Stimulated activated naive CD8-positive, alpha-beta T cell treated with anti-CD3 and anti-CD28 coated beads, Interleukin-15, amount 100 ng/mL, for 72 hours (primary cell): ENCODE data around the gene RASAL1.
"Not testable (repeated sequence)": the region's sequence is repeated elsewhere in the genome, so short reads cannot be mapped to it uniquely, and the experiment has no call there.

Source experiments
- ATAC-seq: fragments of 150-1000 bp; cut with Tn5 transposase; 2 replicates; pipeline ENCODE4 v1.10.0; 2021; ENCODE audit warnings: mild to moderate bottlenecking, moderate library complexity
- DNase-seq, 2 donors: peaks; one replicate each; pipeline ENCODE4 v3.0.0; 2021 to 2022
- H3K27ac Mint-ChIP-seq, 2 donors: one replicate each; pipeline ENCODE4 v1.8.0; 2022; ENCODE audit warnings: mild to moderate bottlenecking in 2 of 2, mixed read lengths in 2 of 2, moderate library complexity in 2 of 2
- H3K27me3 Mint-ChIP-seq: one replicate; pipeline ENCODE4 v1.8.0; 2022; ENCODE audit warnings: mixed read lengths
- H3K4me1 Mint-ChIP-seq: one replicate; pipeline ENCODE4 v1.8.0; 2022; ENCODE audit warnings: mild to moderate bottlenecking, mixed read lengths
- H3K4me3 Mint-ChIP-seq, 2 donors: one replicate each; pipeline ENCODE4 v1.8.0; 2022; ENCODE audit warnings: mild to moderate bottlenecking in 2 of 2, mixed read lengths in 2 of 2, moderate library complexity in 1 of 2
- H3K9me3 Mint-ChIP-seq, 2 donors: one replicate each; pipeline ENCODE4 v1.8.0; 2022; ENCODE audit warnings: mixed read lengths in 2 of 2

Gene RASAL1

DNA sequence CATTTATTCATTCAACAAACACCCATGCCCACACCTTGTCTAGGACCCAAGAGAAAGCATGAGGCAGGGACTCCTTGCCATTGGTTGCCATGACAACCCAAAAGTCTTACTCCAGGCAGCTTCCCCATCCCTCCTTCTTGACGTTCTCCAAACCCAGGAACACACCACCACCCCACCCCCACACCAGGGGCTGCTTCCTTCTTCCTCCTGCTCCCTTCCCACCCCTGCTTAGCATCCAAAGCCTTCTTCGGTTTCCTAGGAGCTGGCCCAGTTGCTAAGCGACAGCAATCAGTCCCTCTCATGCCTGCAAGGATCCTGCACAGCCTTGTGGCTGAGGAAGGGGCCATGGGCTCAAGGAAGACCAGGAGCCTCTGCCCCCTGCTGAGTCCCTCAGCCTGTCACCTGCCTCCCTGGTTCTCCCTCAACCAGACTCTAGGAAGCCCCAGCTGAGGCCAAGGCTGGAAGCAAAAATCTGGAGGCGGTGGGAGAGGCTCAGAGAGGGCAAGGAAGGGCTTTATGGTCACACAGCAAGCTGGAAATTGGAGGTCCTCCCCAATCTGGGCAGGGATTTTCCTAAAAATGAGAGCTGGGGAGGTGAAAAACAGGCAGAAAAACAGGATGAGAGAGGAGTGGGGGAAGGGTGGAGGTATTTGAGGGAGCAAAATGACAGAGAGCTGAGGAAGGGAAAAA is 15.4 kb downstream of the RASAL1 start:
- Mint-ChIP-seq H3K27ac (no peak overlapping the region), H3K4me3 (no peak overlapping the region), H3K4me1 (no peaks in the 10 kb centered on the region), H3K9me3 (peaks cover 5 to 7% of the 10 kb centered on the region in 2 donors), H3K27me3 (peaks cover 11% of the 10 kb centered on the region)
- ATAC-seq (no peak), DNase-seq (no peak)

DNA sequence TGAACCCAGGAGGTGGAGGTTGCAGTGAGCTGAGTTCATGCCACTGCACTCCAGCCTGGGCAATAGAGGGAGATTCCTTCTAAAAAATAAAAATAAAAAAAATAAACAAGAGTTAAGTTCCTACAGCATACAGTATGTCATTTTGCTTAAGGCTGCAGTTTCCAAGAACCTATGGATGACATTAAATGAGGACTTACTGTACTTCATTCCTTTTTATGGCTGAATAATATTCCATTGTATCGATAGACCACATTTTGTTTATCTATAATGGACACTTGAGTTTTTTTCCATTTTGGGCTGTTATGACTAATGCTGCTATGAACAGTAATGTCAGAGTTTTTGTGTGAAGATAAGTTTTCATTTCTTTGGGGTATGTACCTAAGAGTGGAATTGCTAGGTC is 17.4 kb downstream of the RASAL1 start:
- H3K27ac Mint-ChIP-seq: no peak overlapping the region
- no peak for DNase-seq
- no peak overlapping the region for H3K4me3 Mint-ChIP-seq
- peaks cover 11% of the 10 kb centered on the region for H3K27me3 Mint-ChIP-seq
- H3K9me3 Mint-ChIP-seq: peaks cover 3 to 5% of the 10 kb centered on the region in 2 donors
- no peaks in the 10 kb centered on the region for H3K4me1 Mint-ChIP-seq
- ATAC-seq: no peak

DNA sequence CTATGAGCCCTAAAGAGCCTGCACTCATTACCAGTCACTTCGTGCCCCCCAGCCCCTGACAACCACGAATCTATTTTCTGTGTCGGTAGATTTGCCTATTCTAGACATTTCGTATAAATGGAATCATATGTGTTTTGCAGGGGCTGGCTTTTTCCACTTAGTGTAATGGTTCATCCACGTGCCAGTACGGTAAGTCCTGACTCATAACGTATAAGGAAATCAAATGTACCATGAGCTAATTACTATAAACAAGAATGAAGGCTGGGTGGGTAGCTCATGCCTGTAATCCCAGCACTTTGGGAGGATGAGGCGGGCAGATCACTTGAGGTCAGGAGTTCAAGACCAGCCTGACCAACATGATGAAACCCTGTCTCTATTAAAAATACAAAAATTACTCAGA is 17.9 kb downstream of the RASAL1 start:
- not testable (repeated sequence) for H3K4me3 Mint-ChIP-seq, ATAC-seq

DNA sequence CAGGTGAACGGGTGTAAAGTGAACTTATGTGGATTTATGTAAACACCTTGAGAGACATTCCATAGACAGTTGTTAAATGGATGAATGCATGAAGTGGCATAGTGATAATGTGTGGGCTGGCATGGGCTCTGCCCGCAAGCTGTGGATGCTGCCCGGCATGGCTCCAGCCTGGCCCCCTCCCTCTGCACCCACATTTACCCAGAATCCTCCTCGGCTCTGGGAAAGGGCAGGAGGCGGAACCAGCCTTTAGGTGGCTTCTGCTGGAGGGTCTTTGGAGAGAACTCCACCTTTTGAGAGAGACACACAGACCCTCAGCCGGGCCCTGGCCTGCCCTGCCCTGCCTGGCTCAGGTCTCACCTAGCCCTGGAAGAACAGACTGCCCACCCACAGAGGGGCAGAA is 18.7 kb downstream of the RASAL1 start:
- ATAC-seq: no peak
- no peak overlapping the region for H3K4me3 Mint-ChIP-seq
- no peak for DNase-seq
- H3K27me3 Mint-ChIP-seq: peaks cover 11% of the 10 kb centered on the region
- H3K9me3 Mint-ChIP-seq: no peaks in the 10 kb centered on the region
- no peaks in the 10 kb centered on the region for H3K4me1 Mint-ChIP-seq
- no peak overlapping the region for H3K27ac Mint-ChIP-seq

More for the DNA sequence above, 17.9 kb downstream of the RASAL1 start:
- not testable (repeated sequence) for H3K4me1 Mint-ChIP-seq, DNase-seq, H3K9me3 Mint-ChIP-seq, H3K27ac Mint-ChIP-seq
- peaks cover 11% of the 10 kb centered on the region for H3K27me3 Mint-ChIP-seq

DNA sequence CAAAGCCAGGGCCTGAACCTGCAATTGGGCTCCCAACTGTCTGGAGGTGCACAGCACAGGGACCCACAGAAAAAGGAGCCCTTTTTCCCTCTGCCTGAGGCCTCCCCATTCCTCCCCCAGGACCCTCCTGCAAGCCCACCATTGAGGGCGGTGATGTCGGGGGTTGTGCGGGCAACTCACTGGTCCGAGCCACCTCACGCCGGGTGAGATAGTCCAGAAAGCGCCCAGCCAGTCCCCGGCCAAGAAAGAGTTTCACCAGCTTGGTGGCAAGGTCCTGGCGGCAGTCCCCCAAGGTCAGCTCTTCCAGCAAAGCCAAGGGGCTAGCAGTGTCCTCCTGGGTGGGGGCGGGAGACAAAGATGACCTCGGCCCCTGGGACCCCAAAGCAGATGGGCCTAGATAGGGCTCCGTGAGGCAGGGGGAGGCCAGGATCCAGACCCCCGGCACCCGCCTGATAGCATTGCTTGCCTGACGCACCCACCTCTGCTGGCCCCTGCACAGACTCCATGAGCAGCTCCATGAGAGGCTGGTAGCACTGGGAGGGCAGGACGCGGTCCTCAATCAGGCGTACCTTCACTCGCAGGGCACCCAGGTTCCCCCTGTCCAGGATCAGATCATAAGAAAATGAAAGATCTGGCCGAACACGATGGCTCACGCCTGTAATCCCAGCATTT is 20.0 kb downstream of the RASAL1 start:
- ATAC-seq: no peak

DNA sequence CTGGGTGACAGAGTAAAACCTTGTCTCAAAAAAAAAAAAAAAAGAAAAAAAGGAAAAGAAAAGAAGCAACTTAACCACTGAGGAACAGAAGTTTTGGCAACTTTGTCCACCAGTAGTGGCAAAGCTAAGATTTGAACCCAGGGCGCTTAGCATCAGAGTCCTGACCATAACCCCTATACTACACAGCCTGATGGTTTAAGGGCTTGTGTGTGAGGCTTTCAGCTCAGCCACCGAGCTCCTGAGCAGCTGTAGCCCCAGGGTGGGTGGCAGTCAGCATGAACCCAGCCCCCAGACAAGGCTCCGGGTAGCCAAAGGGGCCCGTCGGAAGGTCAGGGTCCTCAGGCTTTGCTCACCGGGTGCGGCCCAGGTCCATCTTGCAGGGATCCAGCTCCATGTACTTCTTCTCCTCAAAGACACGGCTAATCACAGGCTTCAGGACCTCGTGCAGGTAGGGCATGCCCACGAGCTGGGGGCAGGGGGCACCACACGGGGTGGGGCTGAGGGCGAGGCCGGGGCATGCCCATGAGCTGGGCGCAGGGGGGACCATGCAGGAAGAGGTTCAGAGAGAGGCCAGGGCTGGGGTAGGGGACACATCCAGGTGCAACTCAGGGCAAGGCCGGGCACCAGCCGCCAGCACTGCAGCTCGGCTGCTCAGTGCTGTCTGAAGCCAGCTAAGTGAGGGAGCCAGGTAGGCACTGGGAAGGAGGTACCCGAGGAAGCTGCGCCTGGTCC is 20.9 kb downstream of the RASAL1 start:
- no peak overlapping the region for H3K4me3 Mint-ChIP-seq
- peaks cover 9% of the 10 kb centered on the region for H3K4me1 Mint-ChIP-seq
- ATAC-seq (peak; percentile 47), DNase-seq (no peak)
- no peaks in the 10 kb centered on the region for H3K27me3 Mint-ChIP-seq
- no peak overlapping the region for H3K27ac Mint-ChIP-seq
- H3K9me3 Mint-ChIP-seq: no peaks in the 10 kb centered on the region

More for the DNA sequence above, 20.0 kb downstream of the RASAL1 start:
- Mint-ChIP-seq H3K27me3 (peaks cover 8% of the 10 kb centered on the region), H3K4me1 (no peaks in the 10 kb centered on the region), H3K4me3 (no peak overlapping the region), H3K9me3 (no peaks in the 10 kb centered on the region), H3K27ac (no peak overlapping the region)
- no peak for DNase-seq

DNA sequence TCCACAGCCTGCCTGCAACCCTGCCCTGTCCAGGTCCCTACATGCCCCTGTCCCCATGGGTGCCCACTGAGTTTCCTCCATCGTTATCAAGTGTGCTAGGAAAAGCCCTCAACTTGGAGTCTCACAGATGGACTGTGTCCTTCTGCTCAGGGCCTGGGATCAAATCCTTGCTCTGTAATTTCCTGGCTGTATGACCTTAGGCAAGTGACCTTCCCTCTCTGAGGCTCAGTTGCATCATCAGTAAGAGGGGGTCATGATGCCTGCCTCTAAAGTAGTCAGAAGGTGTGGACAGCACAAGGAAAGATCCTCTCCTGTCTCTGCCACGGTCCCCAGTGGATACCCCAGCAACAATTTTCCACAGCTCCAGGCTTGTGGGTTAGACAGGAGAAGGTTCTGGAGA is 22.2 kb downstream of the RASAL1 start:
- DNase-seq (no peak), ATAC-seq (no peak)
- no peaks in the 10 kb centered on the region for H3K27me3 Mint-ChIP-seq
- no peak overlapping the region for H3K4me3 Mint-ChIP-seq
- no peaks in the 10 kb centered on the region for H3K9me3 Mint-ChIP-seq
- no peak overlapping the region for H3K27ac Mint-ChIP-seq
- H3K4me1 Mint-ChIP-seq: peaks cover 15% of the 10 kb centered on the region

DNA sequence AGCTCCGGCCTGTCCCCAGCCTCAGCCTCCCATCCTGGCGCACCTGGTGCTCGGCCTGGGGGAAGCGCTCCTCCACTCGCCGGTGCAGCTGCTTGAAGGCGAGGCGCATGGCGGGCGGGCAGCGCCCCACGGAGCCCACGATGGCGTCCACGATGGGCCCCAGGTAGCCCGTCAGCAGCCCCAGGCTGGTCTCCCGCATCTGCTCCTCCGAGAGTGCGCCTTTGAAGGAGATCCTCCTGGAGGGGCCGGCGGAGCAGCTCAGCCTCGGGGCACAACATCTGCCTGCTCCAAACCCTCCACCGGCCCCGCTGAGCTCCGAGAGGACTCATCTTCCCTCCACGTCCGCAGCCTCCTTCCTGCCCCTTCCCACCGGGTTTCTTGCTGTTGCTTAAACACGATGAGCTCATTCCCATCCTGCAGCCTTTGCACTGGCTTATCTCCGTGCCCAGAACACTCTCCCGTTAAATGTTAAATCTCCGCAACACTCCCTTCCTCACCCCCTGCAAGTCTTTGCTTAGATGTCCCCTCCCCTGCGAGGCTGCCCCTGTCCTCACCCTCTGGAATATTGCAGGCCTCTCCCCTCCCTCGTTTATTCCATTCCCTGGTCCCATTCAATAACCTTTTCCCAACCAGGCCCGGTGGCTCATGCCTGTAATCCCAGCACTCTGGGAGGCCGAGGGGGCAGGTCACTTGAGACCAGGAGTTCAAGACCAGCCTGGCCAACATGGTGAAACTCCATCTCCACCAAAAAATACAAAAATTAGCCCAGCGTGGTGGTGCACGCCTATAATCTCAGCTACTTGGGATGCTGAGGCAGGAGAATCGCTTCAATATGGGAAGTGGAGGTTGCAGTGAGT is 23.3 kb downstream of the RASAL1 start:
- DNase-seq (no peak), ATAC-seq (no peak)
- H3K27ac Mint-ChIP-seq: no peak overlapping the region
- no peaks in the 10 kb centered on the region for H3K9me3 Mint-ChIP-seq
- peaks cover 15% of the 10 kb centered on the region for H3K4me1 Mint-ChIP-seq
- H3K27me3 Mint-ChIP-seq: no peaks in the 10 kb centered on the region
- H3K4me3 Mint-ChIP-seq: no peak overlapping the region

DNA sequence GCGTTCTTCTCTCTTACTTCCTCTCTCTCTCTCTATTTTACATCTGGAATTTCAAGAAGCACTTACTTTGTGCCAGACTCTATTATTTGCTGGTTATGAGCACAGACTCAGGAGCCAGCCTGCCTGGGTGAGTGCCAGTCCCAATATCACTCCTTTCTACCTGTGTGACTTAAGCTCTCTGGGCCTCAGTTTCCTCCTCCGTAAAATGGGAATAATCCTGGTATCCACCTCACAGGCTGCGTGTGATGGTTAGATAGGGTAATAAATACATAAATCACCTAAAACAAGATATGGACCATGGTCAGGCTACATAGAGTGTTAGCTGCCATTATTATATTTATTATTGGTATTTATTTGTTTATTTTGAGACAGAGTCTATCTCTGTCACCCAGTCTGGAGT is 24.3 kb downstream of the RASAL1 start:
- Mint-ChIP-seq H3K4me1 (peaks cover 15% of the 10 kb centered on the region), H3K4me3 (no peak overlapping the region), H3K9me3 (no peaks in the 10 kb centered on the region), H3K27ac (no peak overlapping the region), H3K27me3 (no peaks in the 10 kb centered on the region)
- ATAC-seq: no peak
- no peak for DNase-seq

DNA sequence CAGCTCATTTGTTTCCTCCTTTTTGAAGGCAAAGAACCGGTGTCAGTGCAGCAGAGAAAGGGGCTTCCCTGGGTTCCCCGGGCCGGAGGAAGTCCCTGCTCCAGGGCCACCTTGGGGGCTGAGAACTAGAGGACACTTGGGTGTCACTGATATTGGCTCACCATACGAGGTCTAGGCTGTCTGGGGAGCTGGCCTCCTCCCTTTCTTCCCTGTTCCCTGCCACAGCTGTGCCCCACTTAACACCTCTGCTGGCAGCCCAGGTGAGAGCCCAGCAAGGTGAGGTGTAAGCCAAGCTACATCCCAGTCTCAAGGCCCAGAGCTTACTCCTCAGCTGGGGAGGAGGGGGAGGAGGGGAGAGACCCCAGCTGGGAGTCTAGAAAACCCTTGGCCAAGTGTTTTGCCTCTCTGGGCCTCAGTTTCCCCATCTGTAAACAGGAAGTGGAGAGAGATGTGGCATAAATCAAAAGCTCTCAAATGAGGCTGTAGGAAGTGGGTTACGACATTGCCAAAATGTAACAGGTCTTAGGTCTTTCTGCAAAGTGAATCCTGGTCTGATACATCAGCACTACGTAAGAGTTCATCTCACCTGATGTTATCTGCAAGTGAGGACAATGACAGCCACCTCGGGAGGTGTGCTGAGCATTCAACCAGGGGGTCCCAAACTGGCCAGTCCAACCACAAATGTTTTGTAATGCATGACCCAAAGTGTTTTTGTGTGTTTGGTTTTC is 25.5 kb downstream of the RASAL1 start:
- H3K4me1 Mint-ChIP-seq: peaks cover 15% of the 10 kb centered on the region
- no peak overlapping the region for H3K27ac Mint-ChIP-seq
- DNase-seq (no peak), ATAC-seq (no peak)
- H3K4me3 Mint-ChIP-seq: no peak overlapping the region
- H3K27me3 Mint-ChIP-seq: no peaks in the 10 kb centered on the region
- H3K9me3 Mint-ChIP-seq: no peaks in the 10 kb centered on the region

DNA sequence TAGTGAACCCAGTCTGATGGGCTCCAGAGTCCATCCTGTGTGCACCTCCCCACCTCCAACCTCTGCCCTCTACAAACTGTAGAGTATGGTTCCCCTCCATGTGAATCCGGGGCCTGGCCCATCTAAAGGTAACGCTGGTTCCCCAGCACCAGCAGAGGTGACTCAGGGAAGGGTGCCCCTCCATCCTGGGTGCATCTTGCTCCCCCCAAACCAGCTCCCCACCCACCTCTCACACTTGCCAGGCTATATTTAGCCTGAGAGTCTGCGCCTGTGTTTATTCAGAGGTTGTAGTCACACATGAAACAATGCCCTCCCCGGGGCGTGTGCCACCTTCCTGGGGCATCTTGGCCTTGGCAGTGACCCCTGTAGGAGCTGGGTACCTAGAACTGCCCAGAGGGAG is 26.2 kb downstream of the RASAL1 start:
- ATAC-seq (no peak), DNase-seq (no peak)
- Mint-ChIP-seq H3K27ac (peak overlapping the region in 1 of 2 donors; percentile 49), H3K27me3 (no peaks in the 10 kb centered on the region), H3K4me1 (peaks cover 15% of the 10 kb centered on the region), H3K9me3 (no peaks in the 10 kb centered on the region), H3K4me3 (no peak overlapping the region)

DNA sequence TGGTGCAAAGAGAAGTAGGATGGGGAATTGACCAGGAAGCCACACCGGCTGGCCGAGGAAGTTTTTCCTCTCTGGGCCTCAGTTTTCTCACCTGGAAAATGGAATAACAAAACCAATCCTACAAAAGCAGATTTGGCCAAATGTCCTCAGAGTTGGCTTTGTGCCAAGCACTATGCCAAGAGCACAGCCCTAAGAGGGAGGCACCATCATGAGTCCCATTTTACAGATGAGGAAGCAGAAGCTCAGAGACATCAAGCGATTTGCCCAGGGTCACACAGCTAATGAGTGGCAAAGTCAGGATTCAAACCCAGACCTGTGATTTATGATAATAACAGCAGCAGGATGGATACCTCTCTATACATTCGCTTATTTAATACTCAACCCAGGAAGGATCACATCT is 27.3 kb downstream of the RASAL1 start:
- peaks cover 23% of the 10 kb centered on the region for H3K4me1 Mint-ChIP-seq
- no peak overlapping the region for H3K27ac Mint-ChIP-seq
- no peaks in the 10 kb centered on the region for H3K9me3 Mint-ChIP-seq
- H3K27me3 Mint-ChIP-seq: no peaks in the 10 kb centered on the region
- ATAC-seq (no peak), DNase-seq (no peak)
- no peak overlapping the region for H3K4me3 Mint-ChIP-seq

DNA sequence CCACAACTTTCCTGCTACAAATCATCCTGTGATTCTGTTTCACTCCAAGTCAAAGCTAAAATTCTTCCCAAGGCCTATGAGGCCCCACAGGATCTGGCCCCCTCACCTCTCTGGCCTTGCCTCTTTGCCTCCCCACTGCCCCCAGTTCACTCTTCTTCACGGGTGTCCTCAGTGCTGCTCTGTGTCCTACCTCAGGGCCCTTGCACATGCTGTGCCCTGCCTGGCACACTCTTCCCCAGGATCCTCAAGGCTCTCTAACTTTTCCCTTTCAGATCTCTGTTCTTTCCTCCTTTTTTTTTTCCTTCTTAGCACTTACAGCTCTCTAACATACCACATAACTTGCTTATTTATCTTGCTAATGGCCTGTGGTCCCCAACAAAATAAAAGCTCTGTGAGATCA is 29.2 kb downstream of the RASAL1 start:
- Mint-ChIP-seq H3K27me3 (no peaks in the 10 kb centered on the region), H3K9me3 (no peaks in the 10 kb centered on the region), H3K27ac (no peak overlapping the region), H3K4me1 (peaks cover 23% of the 10 kb centered on the region), H3K4me3 (no peak overlapping the region)
- no peak for ATAC-seq
- DNase-seq: no peak

DNA sequence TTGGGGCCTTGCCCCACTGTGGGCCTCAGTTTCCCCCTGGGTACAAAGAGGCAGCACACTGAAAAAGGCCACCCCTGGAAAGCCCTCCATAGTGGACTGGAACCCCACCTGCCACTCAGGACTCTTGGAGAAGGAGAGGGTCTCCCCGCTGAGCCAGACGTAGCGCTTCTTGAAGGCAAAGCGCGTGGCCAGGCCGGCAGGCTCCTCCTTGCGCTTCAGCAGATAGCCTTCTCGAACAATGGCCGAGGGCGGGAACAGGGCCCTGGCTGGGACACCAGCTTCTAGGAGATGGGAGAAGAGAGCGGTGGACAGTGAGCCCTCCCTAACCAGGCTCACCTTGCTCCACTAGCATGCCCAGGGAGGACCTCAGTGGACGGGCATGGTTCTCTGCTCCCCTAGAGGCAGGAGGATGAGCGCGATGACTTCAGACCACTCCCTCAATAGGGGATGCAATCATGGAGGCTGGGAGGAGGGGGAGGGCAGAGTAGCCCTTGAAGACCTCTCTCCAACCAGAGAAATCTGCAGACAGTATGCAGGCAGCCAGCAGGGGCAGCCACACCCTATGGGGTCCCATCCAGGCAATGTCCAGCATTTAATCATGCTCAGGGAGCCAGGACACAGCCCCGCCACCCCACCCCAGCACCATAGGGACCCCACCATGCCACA is 29.8 kb downstream of the RASAL1 start:
- ATAC-seq (no peak), DNase-seq (no peak)
- Mint-ChIP-seq H3K4me1 (peaks cover 23% of the 10 kb centered on the region), H3K4me3 (no peak overlapping the region), H3K9me3 (no peaks in the 10 kb centered on the region), H3K27me3 (no peaks in the 10 kb centered on the region), H3K27ac (no peak overlapping the region)
